Fibroblast of pulmonary artery (primary cell): ENCODE results near the gene AZIN2.
A peak's percentile ranks its signal among the peaks of the same experiment; 100 is the strongest.

Experiments used
- DNase-seq: peaks from one replicate; pipeline ENCODE4 v3.0.0-alpha.2; 2010; ENCODE audit warnings: low read depth
- H3K4me3 ChIP-seq: replicated peaks from 2 replicates; pipeline ENCODE4 v1.5.1; 2011; ENCODE audit warnings: low read depth, mild to moderate bottlenecking, control low read depth, low read length, moderate library complexity
- CTCF ChIP-seq: IDR thresholded peaks from 2 replicates; pipeline ENCODE4 v1.5.1; 2011; ENCODE audit warnings: mild to moderate bottlenecking, control low read depth, low read length, inconsistent platforms; ENCODE audit errors: missing control alignments

The AZIN2 gene

GRCh38 chr1:33080885-33081553 lies at the start of gene AZIN2:
TSS of gene AZIN2 (plus strand) at chr1:33081153. CDS start at chr1:33082250, 1,097 bp downstream.
- H3K4me3 ChIP-seq, result peak within 1 kb of the TSS; percentile 79
- TF ChIP-seq CTCF, result no peak
- DNase-seq, result peak; percentile 95

- no peak for DNase-seq
- H3K4me3 ChIP-seq, result no peak overlapping the region
- TF ChIP-seq CTCF, result no peak
Observed at GRCh38 chr1:33031506-33031905, 49.4 kb upstream of the AZIN2 start.

GRCh38 chr1:33032126-33032869 lies 48.7 kb upstream of the AZIN2 start:
- TF ChIP-seq CTCF, result no peak
- H3K4me3 ChIP-seq, result no peak overlapping the region
- DNase-seq, result no peak

- H3K4me3 ChIP-seq, result peak overlapping the region; percentile 69
- TF ChIP-seq CTCF, result no peak
- DNase-seq, result no peak
Observed at GRCh38 chr1:33036051-33036525, 44.9 kb upstream of the AZIN2 start.

- peak within 1 kb of the TSS; percentile 69 for H3K4me3 ChIP-seq
- TF ChIP-seq CTCF, result no peak
- DNase-seq, result peak; percentile 98
Observed at GRCh38 chr1:33036526-33037503, 44.1 kb upstream of the AZIN2 start, which contains the start of gene AK2. TSS of gene AK2 (minus strand) at chr1:33036883. CDS start at chr1:33036828, 55 bp downstream.

GRCh38 chr1:33039840-33040239 lies 41.1 kb upstream of the AZIN2 start:
- DNase-seq, result no peak
- H3K4me3 ChIP-seq, result no peak overlapping the region
- TF ChIP-seq CTCF, result no peak
